ENCODE data around the gene ACTN3.

Gene ACTN3

GRCh38 chr11:66607126-66607834, 60.6 kb downstream of the ACTN3 start:
- Histone ChIP-seq H3K4me3 (ENCODE audit: low read length) (no peak overlapping the region), H3K27me3 (replicated peaks; ENCODE audit: control insufficient read depth, insufficient read depth, low read length) (no peaks in the 10 kb centered on the region), H3K9me3 (ENCODE audit: control insufficient read depth, low read length) (no peaks in the 10 kb centered on the region), H3K36me3 (ENCODE audit: control insufficient read depth, insufficient read depth, low read length, severe bottlenecking) (peaks cover 18% of the 10 kb centered on the region), H3K9ac (ENCODE audit: low read length) (peak overlapping the region; percentile 39), H3K4me1 (ENCODE audit: control insufficient read depth, insufficient read depth, low read length) (peaks cover 27% of the 10 kb centered on the region)
- DNase-seq (ENCODE audit: low read depth): peak; percentile 72

GRCh38 chr11:66609721-66610617, 63.3 kb downstream of the ACTN3 start:
- no peak for DNase-seq (ENCODE audit: low read depth)
- no peak overlapping the region for H3K4me3 ChIP-seq (ENCODE audit: low read length)
- peaks cover 9% of the 10 kb centered on the region for H3K36me3 ChIP-seq (ENCODE audit: control insufficient read depth, insufficient read depth, low read length, severe bottlenecking)
- H3K27me3 ChIP-seq (replicated peaks; ENCODE audit: control insufficient read depth, insufficient read depth, low read length): no peaks in the 10 kb centered on the region
- H3K9me3 ChIP-seq (ENCODE audit: control insufficient read depth, low read length): no peaks in the 10 kb centered on the region
- no peak overlapping the region for H3K9ac ChIP-seq (ENCODE audit: low read length)
- peaks cover 20% of the 10 kb centered on the region for H3K4me1 ChIP-seq (ENCODE audit: control insufficient read depth, insufficient read depth, low read length)

GRCh38 chr11:66612458-66612857, 65.8 kb downstream of the ACTN3 start:
- no peak for DNase-seq (ENCODE audit: low read depth)
- no peak overlapping the region for H3K9ac ChIP-seq (ENCODE audit: low read length)
- no peaks in the 10 kb centered on the region for H3K36me3 ChIP-seq (ENCODE audit: control insufficient read depth, insufficient read depth, low read length, severe bottlenecking)
- no peak overlapping the region for H3K4me3 ChIP-seq (ENCODE audit: low read length)
- peaks cover 12% of the 10 kb centered on the region for H3K4me1 ChIP-seq (ENCODE audit: control insufficient read depth, insufficient read depth, low read length)
- H3K9me3 ChIP-seq (ENCODE audit: control insufficient read depth, low read length): no peaks in the 10 kb centered on the region
- H3K27me3 ChIP-seq (replicated peaks; ENCODE audit: control insufficient read depth, insufficient read depth, low read length): no peaks in the 10 kb centered on the region
